ENCODE results near the gene TMIE.

TMIE gene

GRCh38 chr3:46673151-46674030 is 27.8 kb upstream of the TMIE start:
- H3K4me2 ChIP-seq (ENCODE audit: low read length, poor library complexity, severe bottlenecking) = no peak overlapping the region
- no peak overlapping the region for H3K18ac ChIP-seq (ENCODE audit: low read depth in 1 of 2, low read length in 2 of 2)
- H4K91ac ChIP-seq (ENCODE audit: low read length) = no peak overlapping the region
- H3K4ac ChIP-seq (ENCODE audit: low read depth in 1 of 2, low read length in 2 of 2) = no peak overlapping the region
- no peak overlapping the region for H4K8ac ChIP-seq (ENCODE audit: low read length)
- H3K23ac ChIP-seq (ENCODE audit: low read length in 2 of 2) = no peak overlapping the region
- no peak overlapping the region for H3K4me3 ChIP-seq (ENCODE audit: insufficient read depth in 1 of 2, low read depth in 1 of 2, low read length in 2 of 2)
- H3K79me1 ChIP-seq (replicated peaks; ENCODE audit: low read length, poor library complexity, severe bottlenecking) = no peaks in the 10 kb centered on the region
- no peak overlapping the region for H3K9ac ChIP-seq (ENCODE audit: low read length)
- H3K4me1 ChIP-seq (ENCODE audit: control insufficient read depth, insufficient read depth, low read depth, low read length) = peaks cover 4% of the 10 kb centered on the region
- no peaks in the 10 kb centered on the region for H3K9me3 ChIP-seq (ENCODE audit: control insufficient read depth, low read length)
- peak overlapping the region in 1 of 2 experiments; percentile 53 for H3K14ac ChIP-seq (ENCODE audit: low read length in 2 of 2)
- H3K36me3 ChIP-seq (ENCODE audit: control insufficient read depth in 1 of 2, insufficient read depth in 2 of 2, low read depth in 1 of 2, low read length in 2 of 2) = no peaks in the 10 kb centered on the region
- H2AFZ ChIP-seq (ENCODE audit: low read depth, low read length) = no peak overlapping the region
- H2BK15ac ChIP-seq (ENCODE audit: low read depth, poor library complexity, severe bottlenecking) = no peak overlapping the region
- no peak for DNase-seq
- no peak overlapping the region for H2BK5ac ChIP-seq (ENCODE audit: low read depth, low read length, poor library complexity, severe bottlenecking)
- 81% methylated on average over 10 of the region's 10 CpGs for WGBS
- no peak overlapping the region for H3K27ac ChIP-seq (ENCODE audit: low read length, poor library complexity, severe bottlenecking)
- H2BK12ac ChIP-seq (ENCODE audit: low read length in 2 of 2) = no peak overlapping the region
- H2AK5ac ChIP-seq (ENCODE audit: low read length, severe bottlenecking) = no peak overlapping the region
- H2BK120ac ChIP-seq (ENCODE audit: low read depth, low read length) = no peak overlapping the region
- H3K27me3 ChIP-seq (ENCODE audit: control insufficient read depth in 1 of 2, insufficient read depth in 1 of 2, low read length in 2 of 2) = peaks cover 14 to 18% of the 10 kb centered on the region in 2 experiments

- no peak overlapping the region for H3K4me2 ChIP-seq (ENCODE audit: low read length, poor library complexity, severe bottlenecking)
- no peak overlapping the region for H2BK5ac ChIP-seq (ENCODE audit: low read depth, low read length, poor library complexity, severe bottlenecking)
- no peak overlapping the region for H3K27ac ChIP-seq (ENCODE audit: low read length, poor library complexity, severe bottlenecking)
- no peak overlapping the region for H4K8ac ChIP-seq (ENCODE audit: low read length)
- H2BK15ac ChIP-seq (ENCODE audit: low read depth, poor library complexity, severe bottlenecking) = no peak overlapping the region
- WGBS = 78% methylated on average over 12 of the region's 12 CpGs
- H3K4me1 ChIP-seq (ENCODE audit: control insufficient read depth, insufficient read depth, low read depth, low read length) = peaks cover 2% of the 10 kb centered on the region
- H2AK5ac ChIP-seq (ENCODE audit: low read length, severe bottlenecking) = no peak overlapping the region
- no peak overlapping the region for H2AFZ ChIP-seq (ENCODE audit: low read depth, low read length)
- DNase-seq = no peak
- H3K4ac ChIP-seq (ENCODE audit: low read depth in 1 of 2, low read length in 2 of 2) = no peak overlapping the region
- H4K91ac ChIP-seq (ENCODE audit: low read length) = no peak overlapping the region
- no peak overlapping the region for H2BK120ac ChIP-seq (ENCODE audit: low read depth, low read length)
- H2BK12ac ChIP-seq (ENCODE audit: low read length in 2 of 2) = no peak overlapping the region
- H3K9me3 ChIP-seq (ENCODE audit: control insufficient read depth, low read length) = no peaks in the 10 kb centered on the region
- no peak overlapping the region for H3K4me3 ChIP-seq (ENCODE audit: insufficient read depth in 1 of 2, low read depth in 1 of 2, low read length in 2 of 2)
- H3K79me1 ChIP-seq (replicated peaks; ENCODE audit: low read length, poor library complexity, severe bottlenecking) = no peaks in the 10 kb centered on the region
- no peak overlapping the region for H3K14ac ChIP-seq (ENCODE audit: low read length in 2 of 2)
- no peak overlapping the region for H3K18ac ChIP-seq (ENCODE audit: low read depth in 1 of 2, low read length in 2 of 2)
- H3K23ac ChIP-seq (ENCODE audit: low read length in 2 of 2) = no peak overlapping the region
- no peak overlapping the region for H3K9ac ChIP-seq (ENCODE audit: low read length)
- no peaks in the 10 kb centered on the region for H3K36me3 ChIP-seq (ENCODE audit: control insufficient read depth in 1 of 2, insufficient read depth in 2 of 2, low read depth in 1 of 2, low read length in 2 of 2)
- H3K27me3 ChIP-seq (ENCODE audit: control insufficient read depth in 1 of 2, insufficient read depth in 1 of 2, low read length in 2 of 2) = peaks cover 14 to 18% of the 10 kb centered on the region in 2 experiments
Measured at GRCh38 chr3:46674031-46674845, 27.0 kb upstream of the TMIE start.

- H3K36me3 ChIP-seq (ENCODE audit: control insufficient read depth in 1 of 2, insufficient read depth in 2 of 2, low read depth in 1 of 2, low read length in 2 of 2) = no peaks in the 10 kb centered on the region
- WGBS = 92% methylated on average over 6 of the region's 6 CpGs
Measured at GRCh38 chr3:46675426-46675825, 25.8 kb upstream of the TMIE start.

More at GRCh38 chr3:46675426-46675825, 25.8 kb upstream of the TMIE start:
- H3K23ac ChIP-seq (ENCODE audit: low read length in 2 of 2) = no peak overlapping the region
- H3K14ac ChIP-seq (ENCODE audit: low read length in 2 of 2) = no peak overlapping the region
- no peak overlapping the region for H3K4me3 ChIP-seq (ENCODE audit: insufficient read depth in 1 of 2, low read depth in 1 of 2, low read length in 2 of 2)
- no peak overlapping the region for H2BK120ac ChIP-seq (ENCODE audit: low read depth, low read length)
- no peak overlapping the region for H3K18ac ChIP-seq (ENCODE audit: low read depth in 1 of 2, low read length in 2 of 2)
- no peaks in the 10 kb centered on the region for H3K79me1 ChIP-seq (replicated peaks; ENCODE audit: low read length, poor library complexity, severe bottlenecking)
- DNase-seq = no peak
- H3K4ac ChIP-seq (ENCODE audit: low read depth in 1 of 2, low read length in 2 of 2) = no peak overlapping the region
- H2BK12ac ChIP-seq (ENCODE audit: low read length in 2 of 2) = no peak overlapping the region
- no peak overlapping the region for H4K91ac ChIP-seq (ENCODE audit: low read length)
- H2AFZ ChIP-seq (ENCODE audit: low read depth, low read length) = no peak overlapping the region
- H3K27ac ChIP-seq (ENCODE audit: low read length, poor library complexity, severe bottlenecking) = no peak overlapping the region
- no peak overlapping the region for H2AK5ac ChIP-seq (ENCODE audit: low read length, severe bottlenecking)
- no peak overlapping the region for H3K4me2 ChIP-seq (ENCODE audit: low read length, poor library complexity, severe bottlenecking)
- no peaks in the 10 kb centered on the region for H3K9me3 ChIP-seq (ENCODE audit: control insufficient read depth, low read length)
- H3K4me1 ChIP-seq (ENCODE audit: control insufficient read depth, insufficient read depth, low read depth, low read length) = peaks cover 2% of the 10 kb centered on the region
- H3K27me3 ChIP-seq (ENCODE audit: control insufficient read depth in 1 of 2, insufficient read depth in 1 of 2, low read length in 2 of 2) = peaks cover 14 to 24% of the 10 kb centered on the region in 2 experiments
- no peak overlapping the region for H2BK5ac ChIP-seq (ENCODE audit: low read depth, low read length, poor library complexity, severe bottlenecking)
- no peak overlapping the region for H4K8ac ChIP-seq (ENCODE audit: low read length)
- H3K9ac ChIP-seq (ENCODE audit: low read length) = no peak overlapping the region
- no peak overlapping the region for H2BK15ac ChIP-seq (ENCODE audit: low read depth, poor library complexity, severe bottlenecking)
